H9 (cell line): ENCODE measurements around the gene ADAMTS3. TPM values are rescaled to one million over a fixed set of nuclear protein-coding genes. Genes with fewer than 3 reads are reported as not detected.

ENCODE experiments used
- DNase-seq: peaks from one replicate; pipeline ENCODE4 v3.0.0-alpha.2; 2017
- H2AFZ ChIP-seq: one replicate; pipeline ENCODE4 v1.6.1; 2013; ENCODE audit warnings: mild to moderate bottlenecking, low read length, control low read depth, moderate library complexity
- H2AK5ac ChIP-seq: 2 replicates; pipeline ENCODE4 v1.6.1; 2013; ENCODE audit warnings: low read length, control low read depth, mixed read lengths; ENCODE audit not compliant: insufficient read length
- H2BK120ac ChIP-seq: one replicate; pipeline ENCODE4 v1.6.1; 2013; ENCODE audit warnings: low read depth, mild to moderate bottlenecking, low read length, control low read depth, inconsistent platforms; ENCODE audit not compliant: poor library complexity, severe bottlenecking
- H2BK12ac ChIP-seq: 2 replicates; pipeline ENCODE4 v1.6.1; 2013; ENCODE audit warnings: low read length, control low read depth, mixed read lengths, low read depth; ENCODE audit not compliant: insufficient read length
- H2BK15ac ChIP-seq: 2 replicates; pipeline ENCODE4 v1.6.1; 2013; ENCODE audit warnings: low read depth, low read length, control low read depth
- H2BK20ac ChIP-seq: one replicate; pipeline ENCODE4 v1.6.1; 2013; ENCODE audit warnings: low read depth, mild to moderate bottlenecking, low read length, control low read depth, inconsistent platforms; ENCODE audit not compliant: poor library complexity, severe bottlenecking
- H2BK5ac ChIP-seq: 2 replicates; pipeline ENCODE4 v1.6.1; 2013; ENCODE audit warnings: low read length, control low read depth, mixed read lengths; ENCODE audit not compliant: insufficient read length
- H3K14ac ChIP-seq: 2 replicates; pipeline ENCODE4 v1.6.1; 2013; ENCODE audit warnings: low read length, control low read depth; ENCODE audit not compliant: insufficient read depth
- H3K18ac ChIP-seq: 2 replicates; pipeline ENCODE4 v1.6.1; 2013; ENCODE audit warnings: low read depth, mild to moderate bottlenecking, mixed read lengths, low read length, control low read depth; ENCODE audit not compliant: insufficient read length
- H3K23ac ChIP-seq: 2 replicates; pipeline ENCODE4 v1.6.1; 2013; ENCODE audit warnings: low read length, control low read depth, mixed read lengths, low read depth; ENCODE audit not compliant: insufficient read length
- H3K23me2 ChIP-seq: 2 replicates; pipeline ENCODE4 v1.6.1; 2013; ENCODE audit warnings: low read depth, mild to moderate bottlenecking, mixed read lengths, low read length, control low read depth; ENCODE audit not compliant: insufficient read length, poor library complexity, severe bottlenecking
- H3K27ac ChIP-seq: 2 replicates; pipeline ENCODE4 v1.5.1; 2013; ENCODE audit warnings: low read length, control low read depth, mixed read lengths, low read depth; ENCODE audit not compliant: insufficient read length
- H3K27me3 ChIP-seq: 2 replicates; pipeline ENCODE4 v1.6.1; 2013; ENCODE audit warnings: low read length, control low read depth, inconsistent platforms; ENCODE audit not compliant: insufficient read depth
- H3K4ac ChIP-seq: 2 replicates; pipeline ENCODE4 v1.6.1; 2013; ENCODE audit warnings: low read depth, mild to moderate bottlenecking, control low read depth, inconsistent platforms, low read length, moderate library complexity
- H3K4me1 ChIP-seq: 2 replicates; pipeline ENCODE4 v1.6.1; 2013; ENCODE audit warnings: low read length, control low read depth, inconsistent platforms; ENCODE audit not compliant: insufficient read depth
- H3K4me2 ChIP-seq: 2 replicates; pipeline ENCODE4 v1.6.1; 2013; ENCODE audit warnings: low read length, control low read depth, mixed read lengths; ENCODE audit not compliant: insufficient read length, insufficient read depth
- H3K56ac ChIP-seq: 2 replicates; pipeline ENCODE4 v1.6.1; 2013; ENCODE audit warnings: low read depth, mild to moderate bottlenecking, mixed read lengths, low read length, control low read depth; ENCODE audit not compliant: insufficient read length
- H3K79me1 ChIP-seq: 2 replicates; pipeline ENCODE4 v1.6.1; 2013; ENCODE audit warnings: low read depth, mild to moderate bottlenecking, moderate library complexity, low read length, control low read depth, inconsistent platforms; ENCODE audit not compliant: insufficient read depth, poor library complexity, severe bottlenecking
- H3K79me2 ChIP-seq: 2 replicates; pipeline ENCODE4 v1.6.1; 2013; ENCODE audit warnings: low read length, control low read depth, inconsistent platforms; ENCODE audit not compliant: insufficient read depth
- H3K9ac ChIP-seq: 2 replicates; pipeline ENCODE4 v1.6.1; 2013; ENCODE audit warnings: low read length, control low read depth, mixed read lengths; ENCODE audit not compliant: insufficient read length; ENCODE audit errors: extremely low read depth
- H3K9me3 ChIP-seq: one replicate; pipeline ENCODE4 v1.6.1; 2013; ENCODE audit warnings: low read depth, low read length, inconsistent platforms; ENCODE audit not compliant: control insufficient read depth
- H3T11ph ChIP-seq: one replicate; pipeline ENCODE4 v1.6.1; 2013; ENCODE audit warnings: mild to moderate bottlenecking, low read length, control low read depth, inconsistent platforms
- H4K20me1 ChIP-seq: one replicate; pipeline ENCODE4 v1.6.1; 2013; ENCODE audit not compliant: control insufficient read depth, insufficient read length, insufficient read depth
- H4K5ac ChIP-seq: 2 replicates; pipeline ENCODE4 v1.6.1; 2013; ENCODE audit warnings: low read depth, mild to moderate bottlenecking, mixed read lengths, low read length, control low read depth; ENCODE audit not compliant: insufficient read length
- H4K8ac ChIP-seq: replicated peaks from 2 replicates; pipeline ENCODE4 v1.6.1; 2013; ENCODE audit warnings: low read length, control low read depth, mixed read lengths, low read depth; ENCODE audit not compliant: insufficient read length
- H4K91ac ChIP-seq: 2 replicates; pipeline ENCODE4 v1.6.1; 2013; ENCODE audit warnings: low read depth, mild to moderate bottlenecking, moderate library complexity, mixed read lengths, low read length, control low read depth; ENCODE audit not compliant: insufficient read length
- H3K27ac Mint-ChIP-seq, 3 experiments: 2 replicates in 2 of 3; 3 replicates in 1 of 3; pipeline ENCODE4 v1.8.0; 2020 to 2021; ENCODE audit warnings: mixed read lengths in 3 of 3, mild to moderate bottlenecking in 1 of 3, moderate library complexity in 1 of 3
- H3K27me3 Mint-ChIP-seq: 2 replicates; pipeline ENCODE4 v1.8.0; 2021; ENCODE audit warnings: low read depth, mild to moderate bottlenecking, moderate library complexity, mixed read lengths
- H3K36me3 Mint-ChIP-seq, 3 experiments: 2 replicates in 2 of 3; 3 replicates in 1 of 3; pipeline ENCODE4 v1.8.0; 2020 to 2021; ENCODE audit warnings: low read depth in 3 of 3, mixed read lengths in 3 of 3; ENCODE audit not compliant: insufficient read depth in 1 of 3
- H3K4me1 Mint-ChIP-seq, 2 experiments: 2 replicates each; pipeline ENCODE4 v1.8.0; 2020; ENCODE audit warnings: mixed read lengths in 2 of 2
- H3K4me3 Mint-ChIP-seq, 2 experiments: 2 replicates in 1 of 2; 3 replicates in 1 of 2; pipeline ENCODE4 v1.8.0; 2020 to 2021; ENCODE audit warnings: mild to moderate bottlenecking in 2 of 2, mixed read lengths in 2 of 2, moderate library complexity in 1 of 2
- H3K9me3 Mint-ChIP-seq, 2 experiments: 2 replicates in 1 of 2; 3 replicates in 1 of 2; pipeline ENCODE4 v1.8.0; 2020; ENCODE audit warnings: mild to moderate bottlenecking in 2 of 2, mixed read lengths in 2 of 2, moderate library complexity in 1 of 2
- CTCF ChIP-seq: fragments of 200-600 bp; sonication (generic); conservative IDR thresholded peaks from 3 replicates; pipeline ENCODE4 v1.8.0; 2021; ENCODE audit warnings: antibody characterized with exemption, mild to moderate bottlenecking
- WGBS: extraction: QIAGEN DNeasy Blood & Tissue Kit; methylation state at CpG from one replicate; pipeline ENCODE4 v1.1.7; 2013; ENCODE audit warnings: missing lambda C conversion rate, low lambda C conversion rate, mixed read lengths; ENCODE audit not compliant: insufficient read length; ENCODE audit errors: extremely low coverage; 5-methylcytosine and 5-hydroxymethylcytosine counted together
- total RNA-seq: library from RNA; stranded (reverse); gene quantifications from 2 replicates; pipeline ENCODE4 v1.2.1, GENCODE V29; 2021

Gene ADAMTS3
- total RNA-seq, 1 experiment from 2014 or later = 1.1 TPM

GRCh38 chr4:72383439-72383838, 185.6 kb downstream of the ADAMTS3 start:
- no peaks in the 10 kb centered on the region for H3K27me3 ChIP-seq
- no peak overlapping the region for H3K27ac ChIP-seq
- H3K14ac ChIP-seq = no peak overlapping the region
- H3T11ph ChIP-seq = no peak overlapping the region
- H2BK12ac ChIP-seq = no peak overlapping the region
- Mint-ChIP-seq H3K4me3 (no peak overlapping the region), H3K36me3 (no peaks in the 10 kb centered on the region), H3K27me3 (no peaks in the 10 kb centered on the region), H3K9me3 (no peaks in the 10 kb centered on the region), H3K27ac (no peak overlapping the region), H3K4me1 (no peaks in the 10 kb centered on the region)
- no peak overlapping the region for H4K91ac ChIP-seq
- no peaks in the 10 kb centered on the region for H3K23me2 ChIP-seq
- H3K4me1 ChIP-seq = no peaks in the 10 kb centered on the region
- H3K18ac ChIP-seq = no peak overlapping the region
- no peak overlapping the region for H2AK5ac ChIP-seq
- H4K8ac ChIP-seq = no peak overlapping the region
- H2AFZ ChIP-seq = no peak overlapping the region
- H2BK15ac ChIP-seq = no peak overlapping the region
- no peaks in the 10 kb centered on the region for H4K20me1 ChIP-seq
- no peak overlapping the region for H2BK120ac ChIP-seq
- no peak overlapping the region for H4K5ac ChIP-seq
- no peak overlapping the region for H2BK5ac ChIP-seq
- TF ChIP-seq CTCF = no peak
- H3K56ac ChIP-seq = no peak overlapping the region
- no peaks in the 10 kb centered on the region for H3K79me1 ChIP-seq
- H3K23ac ChIP-seq = no peak overlapping the region
- no peak overlapping the region for H3K4me2 ChIP-seq
- WGBS = no CpG with 5 or more reads among the region's 3 CpGs
- H3K9me3 ChIP-seq = no peaks in the 10 kb centered on the region
- no peak overlapping the region for H2BK20ac ChIP-seq
- no peak overlapping the region for H3K9ac ChIP-seq
- no peak overlapping the region for H3K4ac ChIP-seq
- no peaks in the 10 kb centered on the region for H3K79me2 ChIP-seq
- DNase-seq = no peak
